Tibial artery (tissue), 4 donors: ENCODE measurements around the gene SERGEF.
A peak's percentile ranks its signal among the peaks of the same experiment; 100 is the strongest.

Experiments used
- DNase-seq, 2 donors: peaks; one replicate each; pipeline ENCODE4 v3.0.0-alpha.2; 2019
- H3K27ac ChIP-seq, 2 donors: fragments of 200-600 bp; sonication (generic) in 1 of 2; 1 replicate in 1 of 2; 2 replicates in 1 of 2; pipeline ENCODE4 v1.5.1; 2018 to 2019; ENCODE audit warnings: mild to moderate bottlenecking in 1 of 2
- H3K27me3 ChIP-seq, 2 donors: fragments of 200-600 bp; sonication (generic) in 1 of 2; one replicate each; pipeline versions ENCODE4 v1.5.1 to v1.6.0; 2016 to 2019
- H3K36me3 ChIP-seq, 3 donors: fragments of 200-600 bp; sonication (generic) in 2 of 3; one replicate each; pipeline ENCODE4 v1.5.1; 2016 to 2019; ENCODE audit warnings: mild to moderate bottlenecking in 2 of 3
- H3K4me1 ChIP-seq, 4 donors: fragments of 200-600 bp; sonication (generic) in 2 of 4; 1 replicate in 3 of 4; 2 replicates in 1 of 4; pipeline ENCODE4 v1.5.1; 2016 to 2019
- H3K4me3 ChIP-seq, 2 donors: fragments of 200-600 bp; sonication (generic) in 1 of 2; 1 replicate in 1 of 2; 2 replicates in 1 of 2; pipeline ENCODE4 v1.5.1; 2018 to 2019; ENCODE audit warnings: mild to moderate bottlenecking in 2 of 2
- H3K9me3 ChIP-seq, 3 donors: fragments of 200-600 bp; sonication (generic) in 1 of 3; one replicate each; pipeline ENCODE4 v1.5.1; 2016 to 2019
- CTCF ChIP-seq, 2 experiments: fragments of 200-600 bp in 1 of 2; fragments of 450-650 bp in 1 of 2; IDR thresholded peaks; one replicate each; pipeline ENCODE4 v1.5.1; 2017 to 2019; ENCODE audit warnings: antibody characterized with exemption in 2 of 2, mild to moderate bottlenecking in 1 of 2, moderate library complexity in 1 of 2
- intact Hi-C: fragments of 100-400 bp; cut with DNase I; formaldehyde crosslinking; loops from one replicate; pipeline ENCODE4 v1.15.0; 2023; ENCODE audit warnings: low total_unique reads

The SERGEF gene

GRCh38 chr11:18012906-18013781 is at the start of gene SERGEF:
Gene SERGEF (minus strand): TSS chr11:18013047. CDS start chr11:18013010, 37 bp downstream.
- H3K36me3 ChIP-seq: no peaks in the 10 kb centered on the region
- peak; percentile 95 to 96 for DNase-seq
- TF ChIP-seq CTCF (IDR thresholded peaks at IDR 0.05): no peak
- peak within 1 kb of the TSS; percentile 90 to 97 for H3K27ac ChIP-seq
- peak within 1 kb of the TSS; percentile 78 to 84 for H3K4me3 ChIP-seq
- H3K27me3 ChIP-seq: no peaks in the 10 kb centered on the region
- H3K4me1 ChIP-seq: peaks cover 0 to 15% (median 8%) of the 10 kb centered on the region in 4 donors
- H3K9me3 ChIP-seq: no peaks in the 10 kb centered on the region
- intact Hi-C loops: loop anchor here (5.0 kb wide), 1 partner anchor 94 kb away; the partner anchor contains the start of gene SAAL1

- no peak overlapping the region for H3K4me3 ChIP-seq
- intact Hi-C loops: no loop called here
- DNase-seq: no peak
- H3K9me3 ChIP-seq: no peaks in the 10 kb centered on the region
- no peak overlapping the region for H3K27ac ChIP-seq
- no peaks in the 10 kb centered on the region for H3K36me3 ChIP-seq
- peaks cover 0 to 6% (median 0%) of the 10 kb centered on the region in 4 donors for H3K4me1 ChIP-seq
- no peak for TF ChIP-seq CTCF (IDR thresholded peaks at IDR 0.05)
- H3K27me3 ChIP-seq: no peaks in the 10 kb centered on the region
These were observed 48.5 kb upstream of the SERGEF start for GRCh38 chr11:18061351-18061750.

- H3K36me3 ChIP-seq: no peaks in the 10 kb centered on the region
- TF ChIP-seq CTCF (IDR thresholded peaks at IDR 0.05): no peak
- no peaks in the 10 kb centered on the region for H3K9me3 ChIP-seq
- no peaks in the 10 kb centered on the region for H3K27me3 ChIP-seq
- intact Hi-C loops: no loop called here
- peaks cover 0 to 21% (median 0%) of the 10 kb centered on the region in 4 donors for H3K4me1 ChIP-seq
- H3K27ac ChIP-seq: peak overlapping the region in 1 of 2 donors; percentile 52
- no peak overlapping the region for H3K4me3 ChIP-seq
- DNase-seq: no peak
These were observed 43.8 kb upstream of the SERGEF start for GRCh38 chr11:18056561-18057181.

DNA sequence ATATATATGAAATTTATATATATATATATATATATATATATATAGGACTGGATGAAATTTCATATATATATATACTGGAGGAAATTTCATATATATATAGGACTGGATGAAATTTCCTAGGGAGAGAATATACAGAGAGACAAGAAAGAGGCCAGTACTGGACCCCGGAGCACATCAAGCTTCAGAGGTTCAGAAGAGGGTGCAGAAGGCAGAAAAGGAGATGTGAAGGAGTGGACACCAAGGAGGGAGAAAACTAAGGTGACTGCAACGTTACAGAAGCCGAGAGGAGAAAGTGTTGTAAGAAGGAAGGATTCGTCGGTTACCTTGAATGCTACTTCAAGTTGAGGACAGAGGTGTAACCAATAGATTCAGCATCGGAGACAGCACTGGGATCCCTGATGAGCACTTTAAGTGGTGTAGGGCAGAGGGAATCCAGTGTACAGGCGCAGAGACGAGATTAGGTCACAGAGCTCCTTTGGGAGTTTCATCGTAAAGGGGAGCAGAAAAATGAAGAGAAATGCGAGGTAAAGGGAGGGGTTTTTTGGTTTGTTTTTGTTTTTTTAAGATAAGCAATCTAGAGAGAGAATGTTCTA is 41.8 kb upstream of the SERGEF start:
- H3K4me3 ChIP-seq: no peak overlapping the region
- no peak for TF ChIP-seq CTCF (IDR thresholded peaks at IDR 0.05)
- H3K27me3 ChIP-seq: no peaks in the 10 kb centered on the region
- no peak overlapping the region for H3K27ac ChIP-seq
- no peak for DNase-seq
- H3K36me3 ChIP-seq: no peaks in the 10 kb centered on the region
- peaks cover 0 to 21% (median 0%) of the 10 kb centered on the region in 4 donors for H3K4me1 ChIP-seq
- H3K9me3 ChIP-seq: no peaks in the 10 kb centered on the region
- intact Hi-C loops: no loop called here

DNA sequence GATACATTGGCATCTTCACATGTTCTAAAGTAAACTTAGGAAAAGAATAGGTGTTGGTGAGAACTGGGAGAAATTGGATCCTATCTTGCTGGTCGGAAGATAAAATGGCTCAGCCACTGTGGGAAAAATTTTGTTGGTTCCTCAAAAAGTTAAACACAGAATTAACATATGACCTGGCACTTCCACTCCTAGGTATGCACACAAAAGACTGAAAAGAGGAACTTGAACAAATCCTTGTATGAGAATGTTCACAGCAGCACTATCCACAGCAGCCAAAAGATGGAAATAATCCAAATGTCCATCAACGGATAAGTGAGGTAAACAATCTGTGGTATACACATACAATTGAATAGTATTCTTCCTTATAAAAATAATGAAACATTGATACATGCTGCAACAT is 38.0 kb upstream of the SERGEF start:
- Histone ChIP-seq H3K36me3 (no peaks in the 10 kb centered on the region), H3K27ac (no peak overlapping the region), H3K4me3 (no peak overlapping the region), H3K27me3 (peaks cover 0 to 3% of the 10 kb centered on the region in 2 donors), H3K4me1 (peaks cover 0 to 18% (median 3%) of the 10 kb centered on the region in 4 donors), H3K9me3 (no peaks in the 10 kb centered on the region)
- no peak for DNase-seq
- intact Hi-C loops: no loop called here
- no peak for TF ChIP-seq CTCF (IDR thresholded peaks at IDR 0.05)
